SK-N-SH treated with all-trans-retinoic acid at 6 μM for 48 hours (cell line): ENCODE measurements around the gene BMERB1.

Source experiments
- ARNTL ChIP-seq: fragments of 450-650 bp; formaldehyde crosslinking; IDR thresholded peaks from 2 replicates; pipeline ENCODE4 v1.5.0; 2020; ENCODE audit warnings: low read depth, mild to moderate bottlenecking, moderate library complexity, borderline replicate concordance
- CSRNP3 ChIP-seq: fragments of 250-450 bp; sonication (Bioruptor Pico); IDR thresholded peaks from 2 replicates; pipeline ENCODE4 v1.5.1; 2021; ENCODE audit warnings: mild to moderate bottlenecking, moderate library complexity
- GLIS3 ChIP-seq: fragments of 250-450 bp; sonication (Bioruptor Pico); IDR thresholded peaks from 2 replicates; pipeline ENCODE4 v1.5.0; 2020; ENCODE audit warnings: mild to moderate bottlenecking, moderate library complexity
- ZNF8 ChIP-seq: fragments of 450-650 bp; formaldehyde crosslinking; IDR thresholded peaks from 2 replicates; pipeline ENCODE4 v1.5.0; 2020; ENCODE audit warnings: mild to moderate bottlenecking, moderate library complexity
- TF ChIP-seq, protein P1 (sequence below): fragments of 250-450 bp; sonication (Bioruptor Pico); IDR thresholded peaks from 2 replicates; pipeline ENCODE4 v1.5.0; 2020; ENCODE audit warnings: mild to moderate bottlenecking, moderate library complexity

DNA sequence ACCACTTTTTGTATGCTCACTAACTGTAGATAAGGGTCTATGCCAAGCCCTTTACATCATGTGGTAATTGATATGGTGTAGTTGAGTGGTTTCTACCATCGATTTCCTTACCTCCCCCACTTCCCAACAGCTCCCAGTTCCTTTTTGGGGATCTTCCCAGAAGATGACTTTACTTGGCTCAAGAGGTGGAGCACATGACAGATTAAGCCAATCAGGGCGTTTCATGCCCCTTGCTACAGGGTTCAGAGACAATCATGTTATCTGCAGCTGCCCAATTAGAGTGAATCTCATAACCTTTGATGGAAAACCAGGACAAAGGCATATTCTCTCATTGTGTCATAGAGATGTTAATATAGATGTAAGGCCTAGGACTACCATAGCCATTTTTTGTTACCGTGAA is 16.2 kb upstream of the BMERB1 start:
- TF ChIP-seq GLIS3 (CRISPR knock-in tag) (no peak), ARNTL (CRISPR knock-in tag) (no peak), ZNF8 (CRISPR knock-in tag) (no peak), CSRNP3 (no peak)
- TF ChIP-seq, protein P1, sequence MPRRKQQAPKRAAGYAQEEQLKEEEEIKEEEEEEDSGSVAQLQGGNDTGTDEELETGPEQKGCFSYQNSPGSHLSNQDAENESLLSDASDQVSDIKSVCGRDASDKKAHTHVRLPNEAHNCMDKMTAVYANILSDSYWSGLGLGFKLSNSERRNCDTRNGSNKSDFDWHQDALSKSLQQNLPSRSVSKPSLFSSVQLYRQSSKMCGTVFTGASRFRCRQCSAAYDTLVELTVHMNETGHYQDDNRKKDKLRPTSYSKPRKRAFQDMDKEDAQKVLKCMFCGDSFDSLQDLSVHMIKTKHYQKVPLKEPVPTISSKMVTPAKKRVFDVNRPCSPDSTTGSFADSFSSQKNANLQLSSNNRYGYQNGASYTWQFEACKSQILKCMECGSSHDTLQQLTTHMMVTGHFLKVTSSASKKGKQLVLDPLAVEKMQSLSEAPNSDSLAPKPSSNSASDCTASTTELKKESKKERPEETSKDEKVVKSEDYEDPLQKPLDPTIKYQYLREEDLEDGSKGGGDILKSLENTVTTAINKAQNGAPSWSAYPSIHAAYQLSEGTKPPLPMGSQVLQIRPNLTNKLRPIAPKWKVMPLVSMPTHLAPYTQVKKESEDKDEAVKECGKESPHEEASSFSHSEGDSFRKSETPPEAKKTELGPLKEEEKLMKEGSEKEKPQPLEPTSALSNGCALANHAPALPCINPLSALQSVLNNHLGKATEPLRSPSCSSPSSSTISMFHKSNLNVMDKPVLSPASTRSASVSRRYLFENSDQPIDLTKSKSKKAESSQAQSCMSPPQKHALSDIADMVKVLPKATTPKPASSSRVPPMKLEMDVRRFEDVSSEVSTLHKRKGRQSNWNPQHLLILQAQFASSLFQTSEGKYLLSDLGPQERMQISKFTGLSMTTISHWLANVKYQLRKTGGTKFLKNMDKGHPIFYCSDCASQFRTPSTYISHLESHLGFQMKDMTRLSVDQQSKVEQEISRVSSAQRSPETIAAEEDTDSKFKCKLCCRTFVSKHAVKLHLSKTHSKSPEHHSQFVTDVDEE = no peak
